Measurements from ENCODE around the gene TXNRD3.

TXNRD3 gene

DNA sequence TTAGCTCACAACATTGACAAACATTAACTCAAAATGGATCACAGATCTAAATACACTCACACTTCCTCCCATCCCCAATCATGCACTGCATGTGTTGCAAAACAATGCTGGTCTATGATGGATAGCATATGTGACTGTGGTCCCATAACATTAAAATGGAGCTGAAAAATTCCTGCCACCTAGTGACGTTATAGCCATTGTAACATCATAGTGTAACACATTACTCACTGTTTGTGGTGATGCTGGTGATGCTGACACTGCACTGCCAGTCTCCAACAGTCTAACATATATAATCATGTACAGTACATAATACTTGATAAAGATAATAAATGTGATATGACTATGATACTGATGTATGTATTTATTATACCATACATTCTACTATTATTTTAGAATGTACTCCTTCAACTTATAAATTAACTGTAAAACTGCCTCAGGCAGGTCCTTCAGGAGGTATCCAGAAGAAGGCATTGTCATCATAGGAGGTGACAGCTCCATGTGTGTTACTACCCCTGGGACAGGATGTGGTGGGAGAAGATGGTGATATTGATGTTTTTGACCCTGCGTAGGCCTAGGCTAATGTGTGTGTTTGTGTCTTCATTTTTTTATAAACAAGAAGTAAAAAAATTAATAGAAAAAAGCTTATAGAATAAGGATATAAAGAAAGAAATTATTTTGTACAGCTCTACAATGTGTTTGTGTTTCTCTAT lies 41.3 kb downstream of the TXNRD3 start:
- DNase-seq (ENCODE audit: extremely low spot score): no peak
- ChIA-PET CTCF (interaction anchor here (0.6 kb wide), 1 partner anchor 66 kb away, joined by 3 read pairs; no protein-coding TSS in a partner anchor), POLR2A (no interaction called here)
- no peak for TF ChIP-seq LEF1 (IDR thresholded peaks at IDR 0.05; ENCODE audit: borderline replicate concordance)
- TF ChIP-seq, protein P1, sequence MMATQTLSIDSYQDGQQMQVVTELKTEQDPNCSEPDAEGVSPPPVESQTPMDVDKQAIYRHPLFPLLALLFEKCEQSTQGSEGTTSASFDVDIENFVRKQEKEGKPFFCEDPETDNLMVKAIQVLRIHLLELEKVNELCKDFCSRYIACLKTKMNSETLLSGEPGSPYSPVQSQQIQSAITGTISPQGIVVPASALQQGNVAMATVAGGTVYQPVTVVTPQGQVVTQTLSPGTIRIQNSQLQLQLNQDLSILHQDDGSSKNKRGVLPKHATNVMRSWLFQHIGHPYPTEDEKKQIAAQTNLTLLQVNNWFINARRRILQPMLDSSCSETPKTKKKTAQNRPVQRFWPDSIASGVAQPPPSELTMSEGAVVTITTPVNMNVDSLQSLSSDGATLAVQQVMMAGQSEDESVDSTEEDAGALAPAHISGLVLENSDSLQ (IDR thresholded peaks at IDR 0.05): no peak
- no peak for TF ChIP-seq NFRKB (IDR thresholded peaks at IDR 0.05)

- DNase-seq (ENCODE audit: extremely low spot score): no peak
- CTCF ChIA-PET: no interaction called here
- TF ChIP-seq LEF1 (IDR thresholded peaks at IDR 0.05; ENCODE audit: borderline replicate concordance) (no peak), L3MBTL2 (conservative IDR thresholded peaks at IDR 0.05) (no peak), FOXM1 (IDR thresholded peaks at IDR 0.05; ENCODE audit: borderline replicate concordance) (no peak), ZNF384 (IDR thresholded peaks at IDR 0.05) (no peak)
- POLR2A ChIA-PET: no interaction called here
Observed at GRCh38 chr3:126612479-126613205, 42.3 kb downstream of the TXNRD3 start.

DNA sequence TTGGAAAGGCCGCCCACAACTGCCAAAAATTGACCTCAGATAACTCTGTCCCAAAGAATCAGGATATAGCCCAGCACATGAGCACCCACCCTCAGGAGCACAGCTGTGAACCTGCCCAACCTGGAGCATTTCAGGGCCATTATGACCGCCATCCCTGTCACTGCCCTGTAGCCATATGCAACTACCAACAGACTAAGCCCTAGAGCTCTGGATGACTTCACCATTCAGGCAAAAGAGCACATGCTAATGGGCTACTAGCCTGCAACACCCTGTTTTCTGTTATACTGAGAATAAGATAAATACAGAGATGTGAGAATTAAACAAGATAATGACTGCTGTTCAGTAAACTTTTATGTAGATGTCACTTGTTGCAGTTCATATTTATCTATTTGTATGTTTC lies 45.0 kb downstream of the TXNRD3 start:
- DNase-seq (ENCODE audit: extremely low spot score): no peak
- ChIA-PET CTCF (no interaction called here), POLR2A (no interaction called here)
- TF ChIP-seq CTBP1 (IDR thresholded peaks at IDR 0.05; ENCODE audit: borderline replicate concordance) (no peak), SUZ12 (IDR thresholded peaks at IDR 0.05) (no peak), TARDBP (IDR thresholded peaks at IDR 0.05) (no peak), NFRKB (IDR thresholded peaks at IDR 0.05) (no peak), BHLHE40 (IDR thresholded peaks at IDR 0.05; ENCODE audit: borderline replicate concordance) (no peak), FOXK2 (IDR thresholded peaks at IDR 0.05) (no peak), LEF1 (IDR thresholded peaks at IDR 0.05; ENCODE audit: borderline replicate concordance) (no peak), FOXM1 (IDR thresholded peaks at IDR 0.05; ENCODE audit: borderline replicate concordance) (no peak)
- TF ChIP-seq, protein P1 (IDR thresholded peaks at IDR 0.05): no peak

- DNase-seq (ENCODE audit: extremely low spot score): no peak
- TF ChIP-seq FOXA1 (IDR thresholded peaks at IDR 0.05): no peak
- TF ChIP-seq LEF1 (IDR thresholded peaks at IDR 0.05; ENCODE audit: borderline replicate concordance): no peak
- no peak for TF ChIP-seq ARNT (IDR thresholded peaks at IDR 0.05)
- ChIA-PET CTCF (no interaction called here), POLR2A (no interaction called here)
Observed at GRCh38 chr3:126607214-126607908, 47.6 kb downstream of the TXNRD3 start.

DNA sequence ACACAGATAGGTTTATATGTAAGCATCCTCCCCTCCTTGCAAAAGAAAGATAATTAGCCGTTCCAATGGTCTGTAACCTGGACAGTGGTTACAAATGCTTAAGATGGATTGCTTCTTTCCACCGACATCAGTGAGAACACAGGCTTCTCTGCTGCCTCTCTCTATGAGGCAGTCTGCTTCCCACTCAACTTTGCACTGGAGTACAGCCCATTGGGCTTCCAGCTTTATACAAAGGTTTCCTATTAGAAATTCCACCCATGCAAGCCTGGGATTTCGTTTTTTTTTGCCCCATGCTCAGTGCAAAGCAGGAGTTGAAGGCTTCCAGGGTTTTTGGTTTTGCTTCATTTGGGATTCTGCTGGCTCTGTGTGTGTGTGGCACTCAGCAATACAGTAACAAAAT lies 48.9 kb downstream of the TXNRD3 start:
- ChIA-PET POLR2A (no interaction called here), CTCF (no interaction called here)
- DNase-seq (ENCODE audit: extremely low spot score): no peak
- TF ChIP-seq, protein P1 (IDR thresholded peaks at IDR 0.05): no peak
- no peak for TF ChIP-seq ZNF384 (IDR thresholded peaks at IDR 0.05)
- no peak for TF ChIP-seq SUZ12 (IDR thresholded peaks at IDR 0.05)
- no peak for TF ChIP-seq HDGF (IDR thresholded peaks at IDR 0.05; ENCODE audit: borderline replicate concordance)
- no peak for TF ChIP-seq TARDBP (IDR thresholded peaks at IDR 0.05)
- TF ChIP-seq SP1 (IDR thresholded peaks at IDR 0.05): no peak

GRCh38 chr3:126604691-126605090 lies 50.2 kb downstream of the TXNRD3 start:
- TF ChIP-seq LEF1 (IDR thresholded peaks at IDR 0.05; ENCODE audit: borderline replicate concordance) (no peak), ZNF384 (IDR thresholded peaks at IDR 0.05) (no peak), FOXM1 (IDR thresholded peaks at IDR 0.05; ENCODE audit: borderline replicate concordance) (no peak), L3MBTL2 (conservative IDR thresholded peaks at IDR 0.05) (no peak), NFRKB (IDR thresholded peaks at IDR 0.05) (no peak), TARDBP (IDR thresholded peaks at IDR 0.05) (no peak), SP1 (IDR thresholded peaks at IDR 0.05) (no peak), CTBP1 (IDR thresholded peaks at IDR 0.05; ENCODE audit: borderline replicate concordance) (no peak), ELF4 (IDR thresholded peaks at IDR 0.05) (no peak), HDGF (IDR thresholded peaks at IDR 0.05; ENCODE audit: borderline replicate concordance) (no peak), ARNT (IDR thresholded peaks at IDR 0.05) (no peak), FOXA1 (IDR thresholded peaks at IDR 0.05) (no peak), BHLHE40 (IDR thresholded peaks at IDR 0.05; ENCODE audit: borderline replicate concordance) (no peak)
- TF ChIP-seq, protein P1 (IDR thresholded peaks at IDR 0.05): no peak
- POLR2A ChIA-PET: interaction anchor here (0.7 kb wide), 1 partner anchor 53 kb away, joined by 3 read pairs; no protein-coding TSS in a partner anchor

More at GRCh38 chr3:126604691-126605090, 50.2 kb downstream of the TXNRD3 start:
- DNase-seq (ENCODE audit: extremely low spot score): no peak
- CTCF ChIA-PET: no interaction called here
